Suppressor macrophage treated with lipopolysaccharide for 4 hours (primary cell): ENCODE measurements around the gene KIF26B.
"Not testable (repeated sequence)": the region's sequence is repeated elsewhere in the genome, so short reads cannot be mapped to it uniquely, and the experiment has no call there.

ENCODE experiments used
- DNase-seq: peaks from one replicate; pipeline ENCODE4 v3.0.0-alpha.2; 2020

KIF26B gene

GRCh38 chr1:245290836-245291235 lies 136.1 kb downstream of the KIF26B start:
- no peak for DNase-seq

- no peak for DNase-seq
Observed at GRCh38 chr1:245291351-245291750, 136.6 kb downstream of the KIF26B start.

- no peak for DNase-seq
Observed at GRCh38 chr1:245292141-245292540, 137.4 kb downstream of the KIF26B start.

- DNase-seq, result no peak
Observed at GRCh38 chr1:245292553-245292952, 137.8 kb downstream of the KIF26B start.

GRCh38 chr1:245294020-245294419 lies 139.2 kb downstream of the KIF26B start:
- DNase-seq, result no peak

- DNase-seq, result no peak
Observed at GRCh38 chr1:245298781-245299180, 144.0 kb downstream of the KIF26B start.

GRCh38 chr1:245301162-245301580 lies 146.4 kb downstream of the KIF26B start:
- no peak for DNase-seq

GRCh38 chr1:245301921-245302320 lies 147.1 kb downstream of the KIF26B start:
- DNase-seq, result no peak

GRCh38 chr1:245304698-245305097 lies 149.9 kb downstream of the KIF26B start:
- no peak for DNase-seq

- DNase-seq, result no peak
Observed at GRCh38 chr1:245306020-245306419, 151.2 kb downstream of the KIF26B start.

- no peak for DNase-seq
Observed at GRCh38 chr1:245306628-245307410, 152.0 kb downstream of the KIF26B start.

GRCh38 chr1:245310571-245311531 lies 156.1 kb downstream of the KIF26B start:
- peak; percentile 74 for DNase-seq

- DNase-seq, result no peak
Observed at GRCh38 chr1:245311887-245312536, 157.2 kb downstream of the KIF26B start.

GRCh38 chr1:245313576-245313975 lies 158.8 kb downstream of the KIF26B start:
- DNase-seq, result no peak

- DNase-seq, result no peak
Observed at GRCh38 chr1:245316784-245317183, 162.0 kb downstream of the KIF26B start.

GRCh38 chr1:245317217-245317616 lies 162.4 kb downstream of the KIF26B start:
- DNase-seq, result no peak

- DNase-seq, result no peak
Observed at GRCh38 chr1:245319094-245319493, 164.3 kb downstream of the KIF26B start.

- no peak for DNase-seq
Observed at GRCh38 chr1:245322673-245323072, 167.9 kb downstream of the KIF26B start.

GRCh38 chr1:245323765-245324164 lies 169.0 kb downstream of the KIF26B start:
- DNase-seq, result not testable (repeated sequence)

GRCh38 chr1:245325922-245326795 lies 171.4 kb downstream of the KIF26B start:
- no peak for DNase-seq

- DNase-seq, result no peak
Observed at GRCh38 chr1:245327360-245327759, 172.6 kb downstream of the KIF26B start.

GRCh38 chr1:245327842-245328241 lies 173.1 kb downstream of the KIF26B start:
- DNase-seq, result no peak
